Measurements from ENCODE around the gene G6PC3. TPM values are rescaled to one million over a fixed set of nuclear protein-coding genes. Genes with fewer than 3 reads are reported as not detected.

G6PC3 gene
- total RNA-seq, 1 donor from 2014 or later = 113 TPM

DNA sequence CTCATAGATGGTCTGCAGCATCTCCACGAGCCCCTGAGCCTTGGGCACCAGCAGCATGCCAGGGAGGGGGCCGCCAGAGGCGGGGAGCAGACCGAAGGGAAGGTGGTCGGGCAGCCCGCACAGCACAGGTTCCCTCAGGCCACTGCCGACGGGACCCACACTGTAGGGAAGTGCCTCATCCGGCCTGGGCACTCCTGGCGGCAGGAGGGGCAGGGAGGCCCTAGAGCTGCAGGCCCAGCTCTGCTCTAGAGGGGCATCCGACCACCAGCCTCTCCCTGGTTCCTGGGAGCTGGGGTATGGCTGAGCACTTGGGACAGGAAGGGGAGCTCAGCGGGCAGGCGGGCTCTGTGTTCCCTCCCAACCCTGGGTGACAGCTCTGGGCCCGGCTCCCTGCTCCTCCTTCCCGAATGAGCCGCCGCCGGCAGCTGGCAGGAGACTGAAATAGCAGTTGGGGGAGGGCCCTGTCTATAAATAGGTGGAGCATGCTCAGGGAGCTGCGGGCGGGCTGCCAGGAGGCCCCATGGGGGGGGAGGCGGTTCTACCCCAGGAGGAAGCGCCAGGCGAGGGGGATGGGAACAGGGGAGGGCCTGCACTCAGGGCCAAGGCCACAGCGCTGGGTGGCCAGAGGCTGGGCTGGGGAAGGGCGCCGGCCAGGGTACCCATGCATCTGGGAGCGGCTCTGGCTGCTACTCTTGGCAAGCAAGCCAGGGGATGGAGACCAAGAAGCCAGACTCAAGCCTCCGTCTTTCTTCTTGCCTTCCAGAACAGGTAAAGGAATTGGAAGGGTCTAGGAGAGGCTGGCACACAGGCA is 40.5 kb downstream of the G6PC3 start:
- DNase-seq (ENCODE audit: low spot score) = peak; percentile 42
- peaks cover 16% of the 10 kb centered on the region for H3K27me3 Mint-ChIP-seq (ENCODE audit: unreplicated experiment)
- TF ChIP-seq, protein P1, sequence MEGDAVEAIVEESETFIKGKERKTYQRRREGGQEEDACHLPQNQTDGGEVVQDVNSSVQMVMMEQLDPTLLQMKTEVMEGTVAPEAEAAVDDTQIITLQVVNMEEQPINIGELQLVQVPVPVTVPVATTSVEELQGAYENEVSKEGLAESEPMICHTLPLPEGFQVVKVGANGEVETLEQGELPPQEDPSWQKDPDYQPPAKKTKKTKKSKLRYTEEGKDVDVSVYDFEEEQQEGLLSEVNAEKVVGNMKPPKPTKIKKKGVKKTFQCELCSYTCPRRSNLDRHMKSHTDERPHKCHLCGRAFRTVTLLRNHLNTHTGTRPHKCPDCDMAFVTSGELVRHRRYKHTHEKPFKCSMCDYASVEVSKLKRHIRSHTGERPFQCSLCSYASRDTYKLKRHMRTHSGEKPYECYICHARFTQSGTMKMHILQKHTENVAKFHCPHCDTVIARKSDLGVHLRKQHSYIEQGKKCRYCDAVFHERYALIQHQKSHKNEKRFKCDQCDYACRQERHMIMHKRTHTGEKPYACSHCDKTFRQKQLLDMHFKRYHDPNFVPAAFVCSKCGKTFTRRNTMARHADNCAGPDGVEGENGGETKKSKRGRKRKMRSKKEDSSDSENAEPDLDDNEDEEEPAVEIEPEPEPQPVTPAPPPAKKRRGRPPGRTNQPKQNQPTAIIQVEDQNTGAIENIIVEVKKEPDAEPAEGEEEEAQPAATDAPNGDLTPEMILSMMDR (IDR thresholded peaks at IDR 0.05; ENCODE audit: unreplicated experiment) = no peak
- H3K4me1 Mint-ChIP-seq (ENCODE audit: unreplicated experiment) = peaks cover 49% of the 10 kb centered on the region
- no peaks in the 10 kb centered on the region for H3K9me3 Mint-ChIP-seq (ENCODE audit: unreplicated experiment)
- no peaks in the 10 kb centered on the region for H3K36me3 Mint-ChIP-seq (ENCODE audit: low read depth, unreplicated experiment)
- H3K27ac Mint-ChIP-seq (ENCODE audit: unreplicated experiment) = no peak overlapping the region
- no peak overlapping the region for H3K4me3 Mint-ChIP-seq (ENCODE audit: unreplicated experiment)

DNA sequence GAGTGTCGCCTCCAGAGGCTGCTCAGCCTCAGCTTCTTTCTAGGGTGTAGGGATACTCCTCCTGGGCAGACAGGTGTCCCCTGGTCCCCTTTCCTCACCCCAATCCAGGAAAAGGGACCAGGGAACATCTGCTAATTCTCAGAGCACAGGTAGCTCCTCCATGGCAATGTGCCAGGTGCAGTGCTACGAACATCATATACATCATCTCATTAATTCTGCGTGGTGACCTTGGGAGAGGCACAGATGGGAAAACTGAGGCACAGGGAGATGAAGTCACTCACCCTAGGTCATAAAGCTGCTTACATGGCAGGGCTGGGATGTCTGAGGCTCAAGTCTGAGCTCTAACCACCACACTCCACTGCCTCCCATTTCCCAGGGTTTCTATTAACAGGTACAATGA is 41.2 kb downstream of the G6PC3 start:
- H3K4me3 Mint-ChIP-seq (ENCODE audit: unreplicated experiment) = no peak overlapping the region
- TF ChIP-seq, protein P1 (IDR thresholded peaks at IDR 0.05; ENCODE audit: unreplicated experiment) = no peak
- H3K9me3 Mint-ChIP-seq (ENCODE audit: unreplicated experiment) = no peaks in the 10 kb centered on the region
- no peaks in the 10 kb centered on the region for H3K36me3 Mint-ChIP-seq (ENCODE audit: low read depth, unreplicated experiment)
- no peak overlapping the region for H3K27ac Mint-ChIP-seq (ENCODE audit: unreplicated experiment)
- peaks cover 16% of the 10 kb centered on the region for H3K27me3 Mint-ChIP-seq (ENCODE audit: unreplicated experiment)
- H3K4me1 Mint-ChIP-seq (ENCODE audit: unreplicated experiment) = peaks cover 55% of the 10 kb centered on the region
- no peak for DNase-seq (ENCODE audit: low spot score)

DNA sequence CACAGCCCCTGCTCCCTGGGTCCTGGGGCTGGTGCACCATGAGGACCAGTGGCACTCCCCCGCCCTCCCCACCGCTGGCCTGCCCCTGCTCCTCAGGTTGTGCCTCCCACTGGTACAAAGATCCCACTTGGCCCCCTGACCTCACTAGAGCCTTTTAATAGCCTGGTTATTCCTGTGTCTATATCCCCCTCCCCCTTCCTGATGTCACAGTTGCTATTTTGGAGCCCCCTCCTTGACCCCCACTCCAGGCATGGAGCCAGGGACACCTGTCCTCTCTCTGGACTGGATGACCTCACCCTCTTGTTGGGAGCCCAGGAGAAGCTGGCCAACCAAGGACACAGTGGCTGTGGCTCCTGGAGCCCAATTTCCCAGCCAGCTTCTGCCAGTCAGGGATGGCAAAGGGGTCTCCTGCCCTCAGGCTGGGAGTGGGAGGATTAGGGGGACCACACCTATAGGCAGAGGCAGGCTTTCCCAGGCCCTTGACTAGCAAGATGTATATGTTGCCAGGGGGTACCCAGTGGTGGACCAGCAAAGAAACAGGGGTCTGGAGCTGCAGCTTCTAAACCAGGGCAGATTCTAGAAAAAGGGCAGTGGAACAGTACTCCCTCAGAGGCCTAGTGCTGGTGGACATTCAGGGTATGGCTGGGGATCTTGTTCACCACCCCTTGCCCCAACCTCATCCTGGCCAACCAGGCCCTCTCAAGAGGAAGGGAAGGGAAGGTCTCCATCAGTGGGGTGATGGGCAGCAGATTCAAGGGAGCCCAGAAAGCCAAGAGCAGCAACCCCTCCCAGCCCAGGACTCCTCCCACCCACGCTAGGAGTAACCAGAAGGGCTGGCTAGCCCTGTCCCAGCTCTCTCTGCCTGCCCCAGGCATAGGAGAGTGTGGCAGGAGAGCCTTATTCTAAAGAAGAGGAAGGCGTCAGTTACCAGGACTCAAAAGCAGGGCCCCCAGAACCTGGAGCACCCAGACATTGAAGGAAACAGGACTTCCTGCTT is 42.0 kb downstream of the G6PC3 start:
- Mint-ChIP-seq H3K36me3 (ENCODE audit: low read depth, unreplicated experiment) (no peaks in the 10 kb centered on the region), H3K4me1 (ENCODE audit: unreplicated experiment) (peaks cover 59% of the 10 kb centered on the region), H3K4me3 (ENCODE audit: unreplicated experiment) (no peak overlapping the region), H3K27ac (ENCODE audit: unreplicated experiment) (no peak overlapping the region), H3K9me3 (ENCODE audit: unreplicated experiment) (no peaks in the 10 kb centered on the region), H3K27me3 (ENCODE audit: unreplicated experiment) (peaks cover 15% of the 10 kb centered on the region)
- TF ChIP-seq, protein P1 (IDR thresholded peaks at IDR 0.05; ENCODE audit: unreplicated experiment) = no peak
- DNase-seq (ENCODE audit: low spot score) = no peak

DNA sequence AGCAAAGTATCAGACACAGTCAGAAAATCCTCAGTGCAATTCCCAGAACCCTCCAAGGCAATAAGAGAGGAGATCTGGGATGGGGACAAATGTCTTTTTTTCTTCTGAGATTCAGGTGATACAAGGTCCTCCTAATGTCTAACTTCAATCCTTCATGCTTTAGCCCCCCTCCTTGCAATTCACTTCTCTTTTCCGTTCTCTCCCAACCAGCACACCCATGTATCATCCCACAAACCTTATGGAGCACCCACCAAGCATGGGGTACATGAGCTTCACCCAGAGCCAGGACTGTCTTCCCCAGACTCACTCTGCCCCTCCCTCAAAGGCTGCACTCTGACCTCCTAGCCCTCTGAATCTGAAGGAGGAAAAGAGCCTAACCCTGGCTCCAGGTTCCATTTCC is 42.8 kb downstream of the G6PC3 start:
- no peak for DNase-seq (ENCODE audit: low spot score)
- H3K36me3 Mint-ChIP-seq (ENCODE audit: low read depth, unreplicated experiment) = peaks cover 1% of the 10 kb centered on the region
- no peaks in the 10 kb centered on the region for H3K9me3 Mint-ChIP-seq (ENCODE audit: unreplicated experiment)
- H3K4me3 Mint-ChIP-seq (ENCODE audit: unreplicated experiment) = no peak overlapping the region
- TF ChIP-seq, protein P1 (IDR thresholded peaks at IDR 0.05; ENCODE audit: unreplicated experiment) = no peak
- H3K27ac Mint-ChIP-seq (ENCODE audit: unreplicated experiment) = peak overlapping the region; percentile 24
- H3K4me1 Mint-ChIP-seq (ENCODE audit: unreplicated experiment) = peaks cover 60% of the 10 kb centered on the region
- H3K27me3 Mint-ChIP-seq (ENCODE audit: unreplicated experiment) = peaks cover 13% of the 10 kb centered on the region

Data from endothelial cell (in vitro differentiated cells).